Keratinocyte (primary cell): ENCODE measurements around the gene GLOD4. TPM values are rescaled to one million over a fixed set of nuclear protein-coding genes. Genes with fewer than 3 reads are reported as not detected.

Experiments
- DNase-seq: peaks from one replicate; pipeline ENCODE4 v3.0.0-alpha.2; 2011; ENCODE audit warnings: low read depth, missing footprints, low spot score
- FAIRE-seq: peaks from 2 replicates; lab custom pipeline; 2011; peaks lifted over from hg19 to GRCh38; lab: Jason Lieb, UNC
- H2AFZ ChIP-seq: 2 replicates; pipeline ENCODE4 v1.6.0; 2012; ENCODE audit warnings: low read length, control low read depth, inconsistent platforms; ENCODE audit not compliant: control insufficient read depth
- H3K27ac ChIP-seq: 2 replicates; pipeline ENCODE4 v1.5.1; 2011; ENCODE audit warnings: low read length; ENCODE audit not compliant: control insufficient read depth, insufficient read depth
- H3K27me3 ChIP-seq: 3 replicates; pipeline ENCODE4 v1.6.0; 2011; ENCODE audit warnings: low read length; ENCODE audit not compliant: control insufficient read depth, insufficient read depth; ENCODE audit errors: extremely low read depth
- H3K36me3 ChIP-seq, 2 experiments: 2 replicates in 1 of 2; 3 replicates in 1 of 2; pipeline ENCODE4 v1.5.1; 2011; ENCODE audit warnings: low read length in 2 of 2, mild to moderate bottlenecking in 1 of 2; ENCODE audit not compliant: control insufficient read depth in 2 of 2, insufficient read depth in 2 of 2; ENCODE audit errors: extremely low read depth in 1 of 2
- H3K4me1 ChIP-seq: 3 replicates; pipeline ENCODE4 v1.5.1; 2011; ENCODE audit warnings: low read length; ENCODE audit not compliant: control insufficient read depth, insufficient read depth; ENCODE audit errors: extremely low read depth
- H3K4me2 ChIP-seq: 3 replicates; pipeline ENCODE4 v1.6.0; 2011; ENCODE audit warnings: low read depth, low read length; ENCODE audit not compliant: control insufficient read depth, insufficient read depth; ENCODE audit errors: extremely low read depth
- H3K4me3 ChIP-seq, 3 experiments: fragments of 200-600 bp in 1 of 3; sonication (generic) in 1 of 3; 2 replicates in 2 of 3; 3 replicates in 1 of 3; pipeline ENCODE4 v1.5.1; 2011 to 2016; ENCODE audit warnings: low read length in 3 of 3, mild to moderate bottlenecking in 3 of 3, control low read depth in 2 of 3, inconsistent platforms in 1 of 3, low read depth in 1 of 3, mixed read lengths in 1 of 3, mixed run types in 1 of 3, moderate library complexity in 1 of 3; ENCODE audit not compliant: control insufficient read depth in 2 of 3, insufficient read depth in 2 of 3; ENCODE audit errors: extremely low read depth in 1 of 3
- H3K79me2 ChIP-seq: 2 replicates; pipeline ENCODE4 v1.6.0; 2012; ENCODE audit warnings: low read length; ENCODE audit not compliant: control insufficient read depth, insufficient read depth
- H3K9ac ChIP-seq: 3 replicates; pipeline ENCODE4 v1.6.0; 2011; ENCODE audit warnings: low read length; ENCODE audit not compliant: control insufficient read depth, insufficient read depth; ENCODE audit errors: extremely low read depth
- H3K9me1 ChIP-seq: 3 replicates; pipeline ENCODE4 v1.6.0; 2011; ENCODE audit warnings: low read length; ENCODE audit not compliant: control insufficient read depth, insufficient read depth; ENCODE audit errors: extremely low read depth
- H3K9me3 ChIP-seq: 2 replicates; pipeline ENCODE4 v1.5.1; 2012; ENCODE audit warnings: low read depth, low read length; ENCODE audit not compliant: control insufficient read depth
- H4K20me1 ChIP-seq: 3 replicates; pipeline ENCODE4 v1.6.0; 2011; ENCODE audit warnings: low read length; ENCODE audit not compliant: control insufficient read depth, insufficient read depth; ENCODE audit errors: extremely low read depth
- CTCF ChIP-seq, 3 experiments: IDR thresholded peaks in 1 of 3; conservative IDR thresholded peaks in 1 of 3; optimal IDR thresholded peaks in 1 of 3; 2 replicates in 2 of 3; 3 replicates in 1 of 3; pipeline versions ENCODE3 to v1.5.1; 2011; ENCODE audit warnings: low read length in 3 of 3, mild to moderate bottlenecking in 3 of 3, moderate library complexity in 2 of 3, control low read depth in 1 of 3, inconsistent platforms in 1 of 3; ENCODE audit not compliant: insufficient read depth in 2 of 3; ENCODE audit errors: extremely low read depth in 1 of 3
- EZH2 ChIP-seq: IDR thresholded peaks from one replicate; pipeline ENCODE4 v1.6.1; 2012; ENCODE audit warnings: inconsistent platforms, mild to moderate bottlenecking, low read length, moderate library complexity
- dilution Hi-C: fragments of 300-500 bp; cut with MboI; formaldehyde crosslinking; loops from one replicate; pipeline ENCODE4 v1.7.0; 2020; ENCODE audit warnings: low sequenced_read_pairs; ENCODE audit not compliant: extremely low pct_ligation_motif_present
- polyA plus RNA-seq, 5 experiments: library from polyadenylated mRNA; depleted of rRNA in 3 of 5; stranded (reverse) in 3 of 5; stranded (forward) in 1 of 5; unstranded in 1 of 5; fragments of >200 nt; gene quantifications; 1 replicate in 1 of 5; 2 replicates in 3 of 5; 3 replicates in 1 of 5; pipeline versions ENCODE4 v1.2.1 to v1.2.3, GENCODE V29; 2011 to 2012; ENCODE audit warnings: missing spikeins in 2 of 5, low read depth in 1 of 5, low replicate concordance in 1 of 5

Gene GLOD4
- polyA plus RNA-seq, 1 donor (not counting 4 experiments of a cell fraction or from before 2014, with no cell fraction given): 71.9 TPM

- Histone ChIP-seq H3K9me1 (no peaks in the 10 kb centered on the region), H3K4me1 (peaks cover 53% of the 10 kb centered on the region), H3K27ac (peak overlapping the region; percentile 83)
Measured at GRCh38 chr17:726271-726919, 55.7 kb downstream of the GLOD4 start.

GRCh38 chr17:725746-726145 lies 56.3 kb downstream of the GLOD4 start:
- Histone ChIP-seq H3K79me2 (no peaks in the 10 kb centered on the region), H3K27ac (peak overlapping the region; percentile 83), H3K9me3 (no peaks in the 10 kb centered on the region), H3K9me1 (no peaks in the 10 kb centered on the region), H2AFZ (no peak overlapping the region), H3K4me2 (peak overlapping the region; percentile 92), H3K4me3 (peak overlapping the region in 1 of 3 experiments; percentile 58), H3K9ac (peak overlapping the region; percentile 70), H3K36me3 (no peaks in the 10 kb centered on the region), H3K4me1 (peaks cover 52% of the 10 kb centered on the region), H3K27me3 (no peaks in the 10 kb centered on the region), H4K20me1 (no peaks in the 10 kb centered on the region)
- TF ChIP-seq EZH2: no peak
- no peak for TF ChIP-seq CTCF (optimal IDR thresholded peaks at IDR 0.05 in 1 of 3, IDR thresholded peaks at IDR 0.05 in 1 of 3, conservative IDR thresholded peaks at IDR 0.05 in 1 of 3; ENCODE audit: extremely low read depth in 1 of 3, insufficient read depth in 2 of 3, low read length in 3 of 3)
- dilution Hi-C loops: no loop called here
- DNase-seq (no peak), FAIRE-seq (peak; percentile 73)

More at GRCh38 chr17:726271-726919, 55.7 kb downstream of the GLOD4 start:
- dilution Hi-C loops: no loop called here
- DNase-seq: no peak
- Histone ChIP-seq H3K79me2 (no peaks in the 10 kb centered on the region), H3K4me3 (peak overlapping the region in 1 of 3 experiments; percentile 58), H3K9ac (peak overlapping the region; percentile 70), H3K27me3 (no peaks in the 10 kb centered on the region), H3K36me3 (no peaks in the 10 kb centered on the region), H3K4me2 (peak overlapping the region; percentile 92), H4K20me1 (no peaks in the 10 kb centered on the region), H3K9me3 (no peaks in the 10 kb centered on the region), H2AFZ (peak overlapping the region; percentile 56)
- TF ChIP-seq CTCF (optimal IDR thresholded peaks at IDR 0.05 in 1 of 3, IDR thresholded peaks at IDR 0.05 in 1 of 3, conservative IDR thresholded peaks at IDR 0.05 in 1 of 3; ENCODE audit: extremely low read depth in 1 of 3, insufficient read depth in 2 of 3, low read length in 3 of 3): no peak
- TF ChIP-seq EZH2: no peak
- FAIRE-seq: peak; percentile 78
